WTC11 (cell line): ENCODE measurements around the gene HDDC3. TPM values are rescaled to one million over a fixed set of nuclear protein-coding genes. Genes with fewer than 3 reads are reported as not detected.
A peak's percentile ranks its signal among the peaks of the same experiment; 100 is the strongest.

Source experiments
- ATAC-seq: fragments of 200-7000 bp; cut with Tn5 transposase; 2 replicates; pipeline ENCODE4 v1.10.0; 2021; ENCODE audit warnings: mild to moderate bottlenecking, moderate library complexity
- CTCF ChIA-PET: fragments of 300-600 bp; sonication (Branson Sonifier 250); formaldehyde crosslinking; loops from one replicate; lab custom pipeline; 2021; ENCODE audit warnings: antibody characterized with exemption; lab: Charles Lee
- POLR2A ChIA-PET: fragments of 350-600 bp; sonication (Branson Sonifier 250); formaldehyde crosslinking; loops from one replicate; lab custom pipeline; 2021; ENCODE audit warnings: antibody characterized with exemption; lab: Charles Lee
- DNase-seq: peaks from one replicate; pipeline ENCODE4 v3.0.0; 2021; ENCODE audit warnings: low spot score
- H3K27ac Mint-ChIP-seq: 2 replicates; pipeline ENCODE4 v1.8.0; 2021; ENCODE audit warnings: mixed read lengths
- H3K27me3 Mint-ChIP-seq: 2 replicates; pipeline ENCODE4 v1.8.0; 2021; ENCODE audit warnings: low read depth, mild to moderate bottlenecking, moderate library complexity, mixed read lengths
- H3K36me3 Mint-ChIP-seq: 2 replicates; pipeline ENCODE4 v1.8.0; 2021; ENCODE audit warnings: mixed read lengths
- H3K4me1 Mint-ChIP-seq: 2 replicates; pipeline ENCODE4 v1.8.0; 2022; ENCODE audit warnings: mixed read lengths
- H3K4me3 Mint-ChIP-seq: 2 replicates; pipeline ENCODE4 v1.8.0; 2021; ENCODE audit warnings: mild to moderate bottlenecking, moderate library complexity, mixed read lengths
- H3K9me3 Mint-ChIP-seq: 2 replicates; pipeline ENCODE4 v1.8.0; 2021; ENCODE audit warnings: mixed read lengths
- CTCF ChIP-seq: fragments of 200-600 bp; IDR thresholded peaks from 2 replicates; pipeline ENCODE4 v1.8.0; 2022; ENCODE audit warnings: antibody characterized with exemption
- HMGXB4 ChIP-seq: sonication (generic); formaldehyde crosslinking; IDR thresholded peaks from 2 replicates; pipeline ENCODE4 v1.8.1; 2023; ENCODE audit warnings: mild to moderate bottlenecking, moderate library complexity, missing genetic modification reagents
- IRF1 ChIP-seq: sonication (generic); formaldehyde crosslinking; IDR thresholded peaks from 2 replicates; pipeline ENCODE4 v1.8.0; 2023; ENCODE audit warnings: missing genetic modification reagents
- MYBL2 ChIP-seq: sonication (generic); formaldehyde crosslinking; IDR thresholded peaks from 2 replicates; pipeline ENCODE4 v1.8.1; 2023; ENCODE audit warnings: mild to moderate bottlenecking, moderate library complexity, missing genetic modification reagents
- SP1 ChIP-seq: sonication (generic); formaldehyde crosslinking; conservative IDR thresholded peaks from 2 replicates; pipeline ENCODE4 v1.8.1; 2022; ENCODE audit warnings: missing genetic modification reagents
- ZBTB43 ChIP-seq: sonication (generic); formaldehyde crosslinking; IDR thresholded peaks from 2 replicates; pipeline ENCODE4 v1.8.1; 2023; ENCODE audit warnings: mild to moderate bottlenecking, missing genetic modification reagents
- ZNF317 ChIP-seq: sonication (generic); formaldehyde crosslinking; IDR thresholded peaks from 2 replicates; pipeline ENCODE4 v1.8.1; 2023; ENCODE audit warnings: low read depth, mild to moderate bottlenecking, moderate library complexity, missing genetic modification reagents, borderline replicate concordance
- ZNF396 ChIP-seq: fragments of 250-450 bp; sonication (Bioruptor Pico); IDR thresholded peaks from 2 replicates; pipeline ENCODE4 v1.8.0; 2021; ENCODE audit warnings: mild to moderate bottlenecking, moderate library complexity, borderline replicate concordance
- ZNF416 ChIP-seq: fragments of 250-450 bp; sonication (Bioruptor Pico); IDR thresholded peaks from 2 replicates; pipeline ENCODE4 v1.9.0; 2021; ENCODE audit warnings: mild to moderate bottlenecking, inconsistent platforms
- total RNA-seq: library from RNA; stranded (reverse); gene quantifications from 3 replicates; pipeline ENCODE4 v1.2.3, GENCODE V29; 2021
- TF ChIP-seq, protein P1 (sequence below): sonication (generic); formaldehyde crosslinking; IDR thresholded peaks from 2 replicates; pipeline ENCODE4 v1.8.0; 2023; ENCODE audit warnings: mild to moderate bottlenecking, missing genetic modification reagents
- TF ChIP-seq, protein P2 (sequence below): sonication (generic); formaldehyde crosslinking; IDR thresholded peaks from 2 replicates; pipeline ENCODE4 v1.8.1; 2023; ENCODE audit warnings: mild to moderate bottlenecking, missing genetic modification reagents, borderline replicate concordance
- TF ChIP-seq, protein P3 (sequence below): sonication (generic); formaldehyde crosslinking; IDR thresholded peaks from 2 replicates; pipeline ENCODE4 v1.8.1; 2022; ENCODE audit warnings: low read depth, missing genetic modification reagents, borderline replicate concordance

HDDC3 gene
- total RNA-seq, 1 experiment from 2014 or later = 16.4 TPM

DNA sequence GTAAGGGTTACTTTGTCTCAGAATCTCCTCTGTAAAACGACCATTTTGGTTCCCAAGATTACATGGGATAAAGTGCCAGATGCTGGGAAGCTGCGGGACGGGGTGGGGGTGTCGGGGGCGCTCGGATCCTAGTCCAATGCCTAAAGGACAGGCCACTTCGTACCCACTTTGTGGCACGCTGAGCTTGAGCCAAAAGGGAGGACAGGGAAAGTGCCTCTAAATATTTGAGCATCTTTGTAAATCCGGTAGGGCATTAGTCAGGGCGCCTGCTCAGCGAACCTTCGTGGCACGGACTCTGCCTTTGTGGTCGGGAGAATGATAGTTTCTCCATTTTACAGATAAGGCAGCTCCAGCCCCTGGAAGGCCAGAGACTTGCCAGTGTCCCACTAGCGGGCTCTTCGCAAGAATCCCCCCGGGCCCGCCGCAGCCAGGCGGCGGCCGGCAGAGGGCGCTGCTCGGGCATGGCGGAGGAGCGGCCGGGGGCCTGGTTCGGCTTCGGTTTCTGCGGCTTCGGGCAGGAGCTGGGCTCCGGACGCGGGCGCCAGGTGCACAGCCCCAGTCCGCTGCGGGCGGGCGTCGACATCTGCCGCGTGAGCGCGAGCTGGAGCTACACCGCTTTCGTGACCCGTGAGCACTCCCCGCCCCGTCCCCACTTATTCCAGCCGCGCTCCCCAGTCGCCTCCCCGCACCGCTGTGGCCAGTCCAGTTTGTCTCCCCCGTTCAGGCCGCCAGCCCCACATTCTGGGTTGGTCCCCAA is 24.1 kb upstream of the HDDC3 start:
- H3K27ac Mint-ChIP-seq = no peak overlapping the region
- POLR2A ChIA-PET = interaction anchor here (0.7 to 2.1 kb wide), 9 partner anchors 10 to 239 kb away, joined by 3 to 10 read pairs (median 4); partner anchors contain the start of genes BLM, PRC1 and UNC45A
- peak overlapping the region; percentile 74 for H3K4me3 Mint-ChIP-seq
- peaks cover 16% of the 10 kb centered on the region for H3K4me1 Mint-ChIP-seq
- TF ChIP-seq CTCF (peak; percentile 91), ZNF416 (CRISPR knock-in tag) (peak; percentile 68; the same call in 1 of the 2 replicates), ZNF396 (CRISPR knock-in tag) (no peak), SP1 (CRISPR knock-in tag) (peak; percentile 35), HMGXB4 (CRISPR knock-in tag) (peak; percentile 96), MYBL2 (peak; percentile 5; the same call in 1 of the 2 replicates), ZNF317 (0 out of 2 replicates have a peak, but pooled peaks have one; percentile 36), IRF1 (no peak), ZBTB43 (CRISPR knock-in tag) (0 out of 2 replicates have a peak, but pooled peaks have one; percentile 50)
- TF ChIP-seq, protein P1, sequence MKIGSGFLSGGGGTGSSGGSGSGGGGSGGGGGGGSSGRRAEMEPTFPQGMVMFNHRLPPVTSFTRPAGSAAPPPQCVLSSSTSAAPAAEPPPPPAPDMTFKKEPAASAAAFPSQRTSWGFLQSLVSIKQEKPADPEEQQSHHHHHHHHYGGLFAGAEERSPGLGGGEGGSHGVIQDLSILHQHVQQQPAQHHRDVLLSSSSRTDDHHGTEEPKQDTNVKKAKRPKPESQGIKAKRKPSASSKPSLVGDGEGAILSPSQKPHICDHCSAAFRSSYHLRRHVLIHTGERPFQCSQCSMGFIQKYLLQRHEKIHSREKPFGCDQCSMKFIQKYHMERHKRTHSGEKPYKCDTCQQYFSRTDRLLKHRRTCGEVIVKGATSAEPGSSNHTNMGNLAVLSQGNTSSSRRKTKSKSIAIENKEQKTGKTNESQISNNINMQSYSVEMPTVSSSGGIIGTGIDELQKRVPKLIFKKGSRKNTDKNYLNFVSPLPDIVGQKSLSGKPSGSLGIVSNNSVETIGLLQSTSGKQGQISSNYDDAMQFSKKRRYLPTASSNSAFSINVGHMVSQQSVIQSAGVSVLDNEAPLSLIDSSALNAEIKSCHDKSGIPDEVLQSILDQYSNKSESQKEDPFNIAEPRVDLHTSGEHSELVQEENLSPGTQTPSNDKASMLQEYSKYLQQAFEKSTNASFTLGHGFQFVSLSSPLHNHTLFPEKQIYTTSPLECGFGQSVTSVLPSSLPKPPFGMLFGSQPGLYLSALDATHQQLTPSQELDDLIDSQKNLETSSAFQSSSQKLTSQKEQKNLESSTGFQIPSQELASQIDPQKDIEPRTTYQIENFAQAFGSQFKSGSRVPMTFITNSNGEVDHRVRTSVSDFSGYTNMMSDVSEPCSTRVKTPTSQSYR (CRISPR knock-in tag) = 0 out of 2 replicates have a peak, but pooled peaks have one; percentile 19
- TF ChIP-seq, protein P2, sequence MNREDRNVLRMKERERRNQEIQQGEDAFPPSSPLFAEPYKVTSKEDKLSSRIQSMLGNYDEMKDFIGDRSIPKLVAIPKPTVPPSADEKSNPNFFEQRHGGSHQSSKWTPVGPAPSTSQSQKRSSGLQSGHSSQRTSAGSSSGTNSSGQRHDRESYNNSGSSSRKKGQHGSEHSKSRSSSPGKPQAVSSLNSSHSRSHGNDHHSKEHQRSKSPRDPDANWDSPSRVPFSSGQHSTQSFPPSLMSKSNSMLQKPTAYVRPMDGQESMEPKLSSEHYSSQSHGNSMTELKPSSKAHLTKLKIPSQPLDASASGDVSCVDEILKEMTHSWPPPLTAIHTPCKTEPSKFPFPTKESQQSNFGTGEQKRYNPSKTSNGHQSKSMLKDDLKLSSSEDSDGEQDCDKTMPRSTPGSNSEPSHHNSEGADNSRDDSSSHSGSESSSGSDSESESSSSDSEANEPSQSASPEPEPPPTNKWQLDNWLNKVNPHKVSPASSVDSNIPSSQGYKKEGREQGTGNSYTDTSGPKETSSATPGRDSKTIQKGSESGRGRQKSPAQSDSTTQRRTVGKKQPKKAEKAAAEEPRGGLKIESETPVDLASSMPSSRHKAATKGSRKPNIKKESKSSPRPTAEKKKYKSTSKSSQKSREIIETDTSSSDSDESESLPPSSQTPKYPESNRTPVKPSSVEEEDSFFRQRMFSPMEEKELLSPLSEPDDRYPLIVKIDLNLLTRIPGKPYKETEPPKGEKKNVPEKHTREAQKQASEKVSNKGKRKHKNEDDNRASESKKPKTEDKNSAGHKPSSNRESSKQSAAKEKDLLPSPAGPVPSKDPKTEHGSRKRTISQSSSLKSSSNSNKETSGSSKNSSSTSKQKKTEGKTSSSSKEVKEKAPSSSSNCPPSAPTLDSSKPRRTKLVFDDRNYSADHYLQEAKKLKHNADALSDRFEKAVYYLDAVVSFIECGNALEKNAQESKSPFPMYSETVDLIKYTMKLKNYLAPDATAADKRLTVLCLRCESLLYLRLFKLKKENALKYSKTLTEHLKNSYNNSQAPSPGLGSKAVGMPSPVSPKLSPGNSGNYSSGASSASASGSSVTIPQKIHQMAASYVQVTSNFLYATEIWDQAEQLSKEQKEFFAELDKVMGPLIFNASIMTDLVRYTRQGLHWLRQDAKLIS (CRISPR knock-in tag) = no peak
- TF ChIP-seq, protein P3, sequence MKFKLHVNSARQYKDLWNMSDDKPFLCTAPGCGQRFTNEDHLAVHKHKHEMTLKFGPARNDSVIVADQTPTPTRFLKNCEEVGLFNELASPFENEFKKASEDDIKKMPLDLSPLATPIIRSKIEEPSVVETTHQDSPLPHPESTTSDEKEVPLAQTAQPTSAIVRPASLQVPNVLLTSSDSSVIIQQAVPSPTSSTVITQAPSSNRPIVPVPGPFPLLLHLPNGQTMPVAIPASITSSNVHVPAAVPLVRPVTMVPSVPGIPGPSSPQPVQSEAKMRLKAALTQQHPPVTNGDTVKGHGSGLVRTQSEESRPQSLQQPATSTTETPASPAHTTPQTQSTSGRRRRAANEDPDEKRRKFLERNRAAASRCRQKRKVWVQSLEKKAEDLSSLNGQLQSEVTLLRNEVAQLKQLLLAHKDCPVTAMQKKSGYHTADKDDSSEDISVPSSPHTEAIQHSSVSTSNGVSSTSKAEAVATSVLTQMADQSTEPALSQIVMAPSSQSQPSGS = no peak
- TF ChIP-seq, all 79 proteins: peak for 8
- H3K27me3 Mint-ChIP-seq = no peaks in the 10 kb centered on the region
- no peaks in the 10 kb centered on the region for H3K9me3 Mint-ChIP-seq
- H3K36me3 Mint-ChIP-seq = peaks cover 33% of the 10 kb centered on the region
- CTCF ChIA-PET = interaction anchor here (0.6 to 6.2 kb wide), 57 partner anchors 9 to 1381 kb away, joined by 3 to 264 read pairs (median 5); partner anchors contain the start of genes BLM, FES, HDDC3 and MAN2A2
- ATAC-seq = peak; percentile 43
- DNase-seq = peak; percentile 91
